Psoas muscle (tissue), 8 donors: Measurements from ENCODE around the gene HTR4. TPM values are rescaled to one million over a fixed set of nuclear protein-coding genes. Genes with fewer than 3 reads are reported as not detected.

Source experiments
- ATAC-seq, 4 donors: fragments of 200-7000 bp; cut with Tn5 transposase; one replicate each; pipeline ENCODE4 v1.9.1; 2020; ENCODE audit warnings: moderate library complexity in 3 of 4, mild to moderate bottlenecking in 2 of 4
- DNase-seq, 2 donors: peaks; one replicate each; pipeline ENCODE4 v3.0.0-alpha.2; 2020
- H3K27ac ChIP-seq: fragments of 200-600 bp; one replicate; pipeline ENCODE4 v1.8.0; 2022
- H3K27me3 ChIP-seq, 3 donors: fragments of 200-600 bp in 1 of 3; one replicate each; pipeline versions ENCODE4 v1.6.1 to v1.8.0; 2013 to 2022; ENCODE audit warnings: low read length in 2 of 3, mild to moderate bottlenecking in 2 of 3, moderate library complexity in 1 of 3; ENCODE audit not compliant: insufficient read depth in 3 of 3
- H3K36me3 ChIP-seq, 2 donors: fragments of 200-600 bp in 1 of 2; one replicate each; pipeline versions ENCODE4 v1.6.1 to v1.8.0; 2013 to 2022; ENCODE audit warnings: low read depth in 1 of 2, mild to moderate bottlenecking in 1 of 2, moderate library complexity in 1 of 2; ENCODE audit not compliant: insufficient read depth in 1 of 2
- H3K4me1 ChIP-seq: fragments of 200-600 bp; one replicate; pipeline ENCODE4 v1.8.0; 2022
- H3K4me3 ChIP-seq: fragments of 200-600 bp; one replicate; pipeline ENCODE4 v1.8.0; 2022; ENCODE audit warnings: mild to moderate bottlenecking
- H3K9me3 ChIP-seq: fragments of 200-600 bp; one replicate; pipeline ENCODE4 v1.8.0; 2022
- WGBS, 3 donors: extraction: QIAGEN DNeasy Blood & Tissue Kit; methylation state at CpG; one replicate each; pipeline versions ENCODE4 v1.1.6 to v1.1.7; 2013; 5-methylcytosine and 5-hydroxymethylcytosine counted together
- intact Hi-C, 2 donors: fragments of 100-400 bp; cut with DNase I; formaldehyde crosslinking; loops; one replicate each; pipeline versions ENCODE4 v1.11.0 to v1.14.2; 2022
- polyA plus RNA-seq, 3 donors: library from polyadenylated mRNA; stranded (reverse); fragments of 200-250 nt; gene quantifications; one replicate each; pipeline ENCODE4 v1.2.3, GENCODE V29; 2013
- total RNA-seq, 4 donors: library from RNA; stranded (reverse); fragmentation: NEBNext Ultra II Directional in 2 of 4; extraction: Animal tissue kit (Norgen Biotek cat#: 25700) in 2 of 4; gene quantifications; one replicate each; pipeline versions ENCODE4 v1.2.1 to v1.2.4, GENCODE V29; 2021 to 2023
- TF ChIP-seq, protein P1 (sequence below): fragments of 200-600 bp; IDR thresholded peaks from one replicate; pipeline ENCODE4 v1.8.0; 2022; ENCODE audit warnings: antibody characterized with exemption
- donor health status: healthy with polysubstance abuse.
- donor health status: DM: no; HTN: no; CAD: no; lungs with moderate emphysema.
- donor health status: Bipolar disorder and iron deficiency.
- donor health status: healthy.
- donor health status: DM: yes; HTN: yes; CAD: no.
- donor health status: DM: no; HTN: no; CAD: no.
- donor health status: DM: no; HTN: no; CAD: no.
- donor health status: DM: yes; HTN: yes; CAD: no.

HTR4 gene
- total and polyA plus RNA-seq, 7 donors: 0.01 to 0.46 (median 0.17) TPM; not detected in 3

GRCh38 chr5:148491015-148491792 lies 163.1 kb downstream of the HTR4 start:
- H3K4me3 ChIP-seq: no peak overlapping the region
- H3K9me3 ChIP-seq: no peaks in the 10 kb centered on the region
- intact Hi-C loops: no loop called here
- H3K27me3 ChIP-seq: no peaks in the 10 kb centered on the region
- no peaks in the 10 kb centered on the region for H3K36me3 ChIP-seq
- H3K4me1 ChIP-seq: peaks cover 18% of the 10 kb centered on the region
- 23 to 53% (median 32%) methylated on average over 10 of the region's 10 CpGs for WGBS, 3 donors
- DNase-seq (no peak), ATAC-seq (peak; percentile 51 to 87 (median 84))
- no peak overlapping the region for H3K27ac ChIP-seq
- TF ChIP-seq, protein P1, sequence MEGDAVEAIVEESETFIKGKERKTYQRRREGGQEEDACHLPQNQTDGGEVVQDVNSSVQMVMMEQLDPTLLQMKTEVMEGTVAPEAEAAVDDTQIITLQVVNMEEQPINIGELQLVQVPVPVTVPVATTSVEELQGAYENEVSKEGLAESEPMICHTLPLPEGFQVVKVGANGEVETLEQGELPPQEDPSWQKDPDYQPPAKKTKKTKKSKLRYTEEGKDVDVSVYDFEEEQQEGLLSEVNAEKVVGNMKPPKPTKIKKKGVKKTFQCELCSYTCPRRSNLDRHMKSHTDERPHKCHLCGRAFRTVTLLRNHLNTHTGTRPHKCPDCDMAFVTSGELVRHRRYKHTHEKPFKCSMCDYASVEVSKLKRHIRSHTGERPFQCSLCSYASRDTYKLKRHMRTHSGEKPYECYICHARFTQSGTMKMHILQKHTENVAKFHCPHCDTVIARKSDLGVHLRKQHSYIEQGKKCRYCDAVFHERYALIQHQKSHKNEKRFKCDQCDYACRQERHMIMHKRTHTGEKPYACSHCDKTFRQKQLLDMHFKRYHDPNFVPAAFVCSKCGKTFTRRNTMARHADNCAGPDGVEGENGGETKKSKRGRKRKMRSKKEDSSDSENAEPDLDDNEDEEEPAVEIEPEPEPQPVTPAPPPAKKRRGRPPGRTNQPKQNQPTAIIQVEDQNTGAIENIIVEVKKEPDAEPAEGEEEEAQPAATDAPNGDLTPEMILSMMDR: no peak

- H3K4me1 ChIP-seq: peaks cover 18% of the 10 kb centered on the region
- no peak overlapping the region for H3K4me3 ChIP-seq
- intact Hi-C loops: no loop called here
- TF ChIP-seq, protein P1: no peak
- no peak for DNase-seq
- H3K9me3 ChIP-seq: no peaks in the 10 kb centered on the region
- no peaks in the 10 kb centered on the region for H3K27me3 ChIP-seq
- WGBS, 3 donors: 71 to 81% (median 77%) methylated on average over 2 of the region's 2 CpGs
- no peaks in the 10 kb centered on the region for H3K36me3 ChIP-seq
- no peak for ATAC-seq
- no peak overlapping the region for H3K27ac ChIP-seq
Measured at GRCh38 chr5:148488757-148489156, 165.6 kb downstream of the HTR4 start.

GRCh38 chr5:148486456-148486855 lies 167.9 kb downstream of the HTR4 start:
- no peak for DNase-seq
- Histone ChIP-seq H3K27me3 (no peaks in the 10 kb centered on the region), H3K4me1 (peaks cover 8% of the 10 kb centered on the region), H3K36me3 (no peaks in the 10 kb centered on the region), H3K4me3 (no peak overlapping the region), H3K9me3 (no peaks in the 10 kb centered on the region), H3K27ac (no peak overlapping the region)
- ATAC-seq: no peak
- TF ChIP-seq, protein P1: no peak
- 79 to 87% (median 86%) methylated on average over 3 of the region's 3 CpGs for WGBS, 3 donors
- intact Hi-C loops: no loop called here

DNA sequence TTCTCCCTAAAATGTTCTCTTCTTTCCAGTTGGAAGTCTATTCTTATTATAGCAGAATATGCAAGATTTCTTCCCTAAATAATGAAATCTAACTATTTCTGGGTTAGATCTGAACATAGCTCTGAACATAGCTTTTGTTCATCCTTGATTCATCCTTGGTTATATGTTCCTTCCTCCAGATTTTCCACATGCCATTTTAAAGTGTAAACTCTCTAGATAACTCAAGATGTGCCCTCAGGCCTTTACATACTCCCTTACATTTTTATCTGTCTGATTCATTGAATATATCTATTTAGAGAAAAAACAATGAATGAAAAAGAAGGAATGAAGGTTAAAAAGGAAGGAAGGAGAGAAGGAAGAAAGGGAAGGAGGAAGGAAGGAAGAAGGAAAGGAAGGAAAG lies 169.7 kb downstream of the HTR4 start:
- intact Hi-C loops: no loop called here
- no peak overlapping the region for H3K4me3 ChIP-seq

More for the DNA sequence above, 169.7 kb downstream of the HTR4 start:
- H3K36me3 ChIP-seq: no peaks in the 10 kb centered on the region
- no peak overlapping the region for H3K27ac ChIP-seq
- no peaks in the 10 kb centered on the region for H3K4me1 ChIP-seq
- no peaks in the 10 kb centered on the region for H3K9me3 ChIP-seq
- DNase-seq (no peak), ATAC-seq (no peak)
- H3K27me3 ChIP-seq: no peaks in the 10 kb centered on the region
- TF ChIP-seq, protein P1: no peak
